GM12878 (cell line): ENCODE data around the gene ADAR. TPM values are rescaled to one million over a fixed set of nuclear protein-coding genes. Genes with fewer than 3 reads are reported as not detected.
A peak's percentile ranks its signal among the peaks of the same experiment; 100 is the strongest.

Experiments
- ATAC-seq: fragments of 200-7000 bp; cut with Tn5 transposase; 3 replicates; pipeline ENCODE4 v1.9.1; 2020; ENCODE audit warnings: mild to moderate bottlenecking, moderate library complexity
- BruUV-seq: library from RNA; stranded (reverse); fragments of 400-500 nt; replicated peaks from 2 replicates; lab custom pipeline; 2021; lab: Mats Ljungman, UMichigan
- CTCF ChIA-PET: fragments of 300-600 bp; sonication (Branson Sonifier 250); formaldehyde crosslinking; extraction: SDS; loops from one replicate; lab custom pipeline; 2021; ENCODE audit warnings: inconsistent platforms; lab: Yijun Ruan, JAX
- POLR2A ChIA-PET: fragments of 350-600 bp; formaldehyde crosslinking; extraction: SDS; loops from one replicate; lab custom pipeline; 2021; ENCODE audit warnings: inconsistent platforms; lab: Charles Lee
- RAD21 ChIA-PET: fragments of 300-600 bp; sonication (Branson Sonifier 250); formaldehyde crosslinking; loops from one replicate; lab custom pipeline; 2023; ENCODE audit warnings: antibody characterized with exemption; ENCODE audit not compliant: unreplicated experiment; lab: Charles Lee
- SMC1A ChIA-PET: fragments of 300-600 bp; sonication (Branson Sonifier 250); formaldehyde crosslinking; loops from one replicate; lab custom pipeline; 2023; ENCODE audit not compliant: unreplicated experiment, uncharacterized antibody; lab: Charles Lee
- DNase-seq: peaks from one replicate; pipeline ENCODE4 v3.0.0-alpha.2; 2011; ENCODE audit warnings: low read depth, low spot score
- FAIRE-seq: peaks from 3 replicates; lab custom pipeline; 2011; peaks lifted over from hg19 to GRCh38; lab: Jason Lieb, UNC
- H2AFZ ChIP-seq: 2 replicates; pipeline ENCODE4 v1.6.0; 2011; ENCODE audit warnings: low read depth, low read length, control low read depth; ENCODE audit not compliant: control insufficient read depth
- H3K27ac ChIP-seq: 2 replicates; pipeline ENCODE4 v1.5.1; 2011; ENCODE audit warnings: control low read depth; ENCODE audit not compliant: control insufficient read depth, insufficient read depth
- H3K27me3 ChIP-seq, 2 experiments: replicated peaks in 1 of 2; 2 replicates each; pipeline versions ENCODE4 v1.6.0 to v1.6.1; 2011; ENCODE audit warnings: low read length in 1 of 2; ENCODE audit not compliant: control insufficient read depth in 2 of 2, insufficient read depth in 2 of 2
- H3K36me3 ChIP-seq, 2 experiments: 2 replicates each; pipeline ENCODE4 v1.5.1; 2011; ENCODE audit warnings: low read length in 1 of 2; ENCODE audit not compliant: control insufficient read depth in 2 of 2, insufficient read depth in 2 of 2
- H3K4me1 ChIP-seq: 2 replicates; pipeline ENCODE4 v1.6.1; 2011; ENCODE audit warnings: mild to moderate bottlenecking, low read length, moderate library complexity, mixed read lengths; ENCODE audit not compliant: control insufficient read depth, insufficient read depth
- H3K4me2 ChIP-seq: 2 replicates; pipeline ENCODE4 v1.6.0; 2011; ENCODE audit warnings: control low read depth; ENCODE audit not compliant: control insufficient read depth, insufficient read depth
- H3K4me3 ChIP-seq: fragments of 200-600 bp; sonication (generic); 2 replicates; pipeline ENCODE4 v1.5.1; 2016
- H3K79me2 ChIP-seq: 2 replicates; pipeline ENCODE4 v1.6.0; 2011; ENCODE audit warnings: low read length; ENCODE audit not compliant: control insufficient read depth, insufficient read depth
- H3K9ac ChIP-seq: 2 replicates; pipeline ENCODE4 v1.8.0; 2011; ENCODE audit warnings: low read length, control low read depth, mixed read lengths; ENCODE audit not compliant: control insufficient read depth, insufficient read depth
- H3K9me3 ChIP-seq: replicated peaks from 3 replicates; pipeline ENCODE4 v1.5.1; 2011; ENCODE audit warnings: mild to moderate bottlenecking, low read length; ENCODE audit not compliant: control insufficient read depth, insufficient read depth
- H4K20me1 ChIP-seq: 2 replicates; pipeline ENCODE4 v1.6.0; 2011; ENCODE audit not compliant: control insufficient read depth, insufficient read depth
- ASH2L ChIP-seq: fragments of 300-600, 200-600 bp; sonication (generic); IDR thresholded peaks from 2 replicates; pipeline ENCODE4 v1.6.1; 2017; ENCODE audit warnings: low read depth, mild to moderate bottlenecking, borderline replicate concordance
- CBFB ChIP-seq: IDR thresholded peaks from 2 replicates; pipeline ENCODE4 v1.6.1; 2016; ENCODE audit warnings: antibody characterized with exemption, low read depth
- KLF5 ChIP-seq: fragments of 450-650 bp; IDR thresholded peaks from 2 replicates; pipeline ENCODE4 v1.6.1; 2014; ENCODE audit warnings: mild to moderate bottlenecking; ENCODE audit not compliant: partially characterized antibody
- NFYB ChIP-seq: IDR thresholded peaks from 2 replicates; pipeline ENCODE4 v1.6.1; 2011; ENCODE audit warnings: low read depth, mild to moderate bottlenecking, low read length, improper control_type of control experiment, moderate library complexity; ENCODE audit not compliant: insufficient read depth
- PAX8 ChIP-seq: fragments of 450-650 bp; IDR thresholded peaks from 2 replicates; pipeline ENCODE4 v1.6.1; 2017; ENCODE audit warnings: mild to moderate bottlenecking, moderate library complexity
- RAD21 ChIP-seq: IDR thresholded peaks from 2 replicates; pipeline ENCODE4 v1.6.1; 2011; ENCODE audit warnings: mild to moderate bottlenecking, low read depth, low read length, moderate library complexity; ENCODE audit not compliant: insufficient read depth
- SMAD5 ChIP-seq: IDR thresholded peaks from 2 replicates; pipeline ENCODE4 v1.6.1; 2016; ENCODE audit warnings: antibody characterized with exemption, low read depth
- TCF12 ChIP-seq: IDR thresholded peaks from 2 replicates; pipeline ENCODE4 v1.6.1; 2011; ENCODE audit warnings: low read depth, mild to moderate bottlenecking, low read length
- TCF3 ChIP-seq: IDR thresholded peaks from 2 replicates; pipeline ENCODE4 v1.6.1; 2012; ENCODE audit warnings: low read depth, mild to moderate bottlenecking, low read length, borderline replicate concordance; ENCODE audit not compliant: insufficient read depth
- TCF7 ChIP-seq: IDR thresholded peaks from 2 replicates; pipeline ENCODE4 v1.6.1; 2014; ENCODE audit warnings: antibody characterized with exemption, borderline replicate concordance
- ZBED1 ChIP-seq: IDR thresholded peaks from 2 replicates; pipeline ENCODE4 v1.6.1; 2016; ENCODE audit warnings: borderline replicate concordance
- ZNF622 ChIP-seq: fragments of 450-650 bp; IDR thresholded peaks from 2 replicates; pipeline ENCODE4 v1.6.1; 2017; ENCODE audit warnings: mild to moderate bottlenecking, inconsistent platforms
- WGBS: methylation state at CpG from one replicate; pipeline ENCODE4 v1.1.6; 2016; ENCODE audit warnings: low lambda C conversion rate; ENCODE audit not compliant: insufficient replicate concordance, insufficient coverage; ENCODE audit errors: missing lambda C conversion rate; 5-methylcytosine and 5-hydroxymethylcytosine counted together
- in situ Hi-C: fragments of 300-500 bp; cut with MboI; formaldehyde crosslinking; loops from 9 replicates; pipeline ENCODE4 v1.14.3; 2018; ENCODE audit warnings: mixed read lengths
- intact Hi-C: fragments of 100-400 bp; cut with micrococcal nuclease; formaldehyde crosslinking; loops from one replicate; pipeline ENCODE4 v1.14.2; 2022; ENCODE audit not compliant: unreplicated experiment
- polyA plus RNA-seq, 11 experiments: library from polyadenylated mRNA; depleted of rRNA in 4 of 11; unstranded in 6 of 11; stranded (reverse) in 5 of 11; fragments of >200 nt; fragmentation: Nextera tagmentation in 4 of 11; fragmentation: Illumina TruSeq in 1 of 11; extraction: Ambion mirVana in 4 of 11; extraction: Trizol in 1 of 11; gene quantifications; 1 replicate in 1 of 11; 2 replicates in 10 of 11; pipeline versions ENCODE4 v1.2.1 to v1.2.3, GENCODE V29; 2011 to 2016; ENCODE audit warnings: inconsistent platforms in 2 of 11, missing spikeins in 2 of 11, low read depth in 1 of 11
- total RNA-seq, 4 experiments: library from RNA; depleted of rRNA in 3 of 4; stranded (reverse); fragments of >200 nt in 3 of 4; fragmentation: Illumina TruSeq in 1 of 4; extraction: Trizol in 1 of 4; gene quantifications; 2 replicates each; pipeline versions ENCODE4 v1.2.1 to v1.2.3, GENCODE V29; 2013 to 2021
- TF ChIP-seq, protein P1 (sequence below): fragments of 450-650 bp; IDR thresholded peaks from 2 replicates; pipeline ENCODE4 v1.6.1; 2018; ENCODE audit warnings: borderline replicate concordance, mild to moderate bottlenecking; ENCODE audit not compliant: partially characterized antibody
- TF ChIP-seq, protein P2 (sequence below): fragments of 450-650 bp; IDR thresholded peaks from 2 replicates; pipeline ENCODE4 v1.6.1; 2016; ENCODE audit warnings: mild to moderate bottlenecking
- TF ChIP-seq, protein P3 (sequence below): fragments of 450-650 bp; IDR thresholded peaks from 2 replicates; pipeline ENCODE4 v1.6.1; 2014; ENCODE audit warnings: mild to moderate bottlenecking
- TF ChIP-seq, protein P4 (sequence below), 3 experiments: IDR thresholded peaks in 2 of 3; conservative IDR thresholded peaks in 1 of 3; 2 replicates each; pipeline ENCODE4 v1.5.1; 2011; ENCODE audit warnings: low read depth in 3 of 3, low read length in 3 of 3, mild to moderate bottlenecking in 3 of 3, control low read depth in 2 of 3, moderate library complexity in 2 of 3, inconsistent platforms in 1 of 3, mixed read lengths in 1 of 3; ENCODE audit not compliant: control insufficient read depth in 2 of 3, insufficient read depth in 1 of 3; ENCODE audit errors: extremely low read depth in 1 of 3

The ADAR gene
- total and polyA plus RNA-seq, 10 of the 15 experiments (the other 5 are each of a cell fraction or from before 2014, with no cell fraction given) = 55.5 to 413 (median 176) TPM

DNA sequence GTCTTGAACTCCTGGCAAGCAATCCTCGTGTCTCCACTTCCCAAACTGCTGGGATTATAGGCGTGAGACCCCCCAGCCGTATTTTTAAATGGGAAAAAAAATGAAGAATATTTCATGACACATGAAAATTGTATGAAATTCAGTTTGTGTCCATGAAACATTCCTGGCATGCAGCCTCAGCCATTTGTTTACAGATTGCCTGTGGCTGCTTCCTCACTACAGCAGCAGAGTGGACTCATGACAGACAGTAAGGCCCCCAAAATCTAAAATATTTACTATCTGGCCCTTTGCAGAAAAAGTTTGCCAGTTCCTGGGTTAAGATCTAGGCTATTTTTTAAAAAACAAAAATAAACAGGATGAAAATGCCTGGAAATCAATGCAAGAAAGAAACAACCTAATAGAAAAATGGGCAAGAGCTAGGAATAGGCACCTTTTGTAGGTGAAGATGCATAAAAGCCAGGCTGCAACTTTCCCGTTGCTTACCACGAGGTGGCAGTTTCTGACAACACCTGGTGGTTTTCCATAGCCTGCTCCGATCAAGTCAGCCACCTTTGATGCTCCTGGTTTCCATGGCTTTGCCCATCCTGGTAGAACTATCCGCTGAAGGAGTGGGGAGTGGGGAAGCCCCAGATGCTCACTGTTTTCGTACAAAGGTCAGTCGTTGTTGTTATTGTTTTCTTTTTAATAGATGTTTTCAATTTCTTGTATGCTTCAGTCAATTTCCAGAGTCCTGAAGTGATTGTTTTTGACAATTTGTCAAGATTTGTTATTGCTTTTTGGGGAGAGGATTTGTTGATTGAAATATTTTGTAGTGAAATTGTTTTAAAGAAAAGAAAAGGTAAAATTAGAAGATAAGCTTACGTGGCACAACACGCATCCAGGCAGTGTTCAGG, 73.8 kb downstream of the ADAR start:
- H3K79me2 ChIP-seq = no peaks in the 10 kb centered on the region
- WGBS = 35% methylated on average over 11 of the region's 11 CpGs
- ChIA-PET CTCF (interaction anchor here (0.6 to 4.6 kb wide), 13 partner anchors 12 to 498 kb away, joined by 3 to 26 read pairs (median 3); no protein-coding TSS in a partner anchor), POLR2A (interaction anchor here (1.0 kb wide), 1 partner anchor 40 kb away, joined by 3 read pairs; no protein-coding TSS in a partner anchor), RAD21 (interaction anchor here (1.0 to 1.2 kb wide), 3 partner anchors 34 to 55 kb away, joined by 3 read pairs; no protein-coding TSS in a partner anchor), SMC1A (interaction anchor here (1.7 to 3.1 kb wide), 3 partner anchors 12 to 67 kb away, joined by 4 to 16 read pairs (median 15); no protein-coding TSS in a partner anchor)
- no TSS peak for BruUV-seq
- no peaks in the 10 kb centered on the region for H4K20me1 ChIP-seq
- peaks cover 0 to 1% of the 10 kb centered on the region in 2 experiments; a peak in 2 of 4 replicates for H3K27me3 ChIP-seq
- no peak overlapping the region for H3K27ac ChIP-seq
- H3K4me3 ChIP-seq = no peak overlapping the region
- no peak overlapping the region for H2AFZ ChIP-seq
- in situ Hi-C loops = no loop called here
- DNase-seq (no peak), FAIRE-seq (no peak), ATAC-seq (0 out of 3 replicates have a peak, but pooled peaks have one; percentile 31)
- H3K9me3 ChIP-seq = no peaks in the 10 kb centered on the region; the same call in 2 of the 3 replicates
- intact Hi-C loops = no loop called here
- no peak overlapping the region for H3K4me2 ChIP-seq
- H3K9ac ChIP-seq = no peak overlapping the region
- no peaks in the 10 kb centered on the region for H3K4me1 ChIP-seq
- no peaks in the 10 kb centered on the region for H3K36me3 ChIP-seq
- TF ChIP-seq TCF7 (no peak), RAD21 (peak; percentile 28), ZBED1 (no peak), CBFB (no peak), ASH2L (no peak), KLF5 (no peak), TCF3 (no peak), PAX8 (no peak), SMAD5 (no peak), ZNF622 (no peak), TCF12 (no peak), NFYB (no peak)
- TF ChIP-seq, protein P1, sequence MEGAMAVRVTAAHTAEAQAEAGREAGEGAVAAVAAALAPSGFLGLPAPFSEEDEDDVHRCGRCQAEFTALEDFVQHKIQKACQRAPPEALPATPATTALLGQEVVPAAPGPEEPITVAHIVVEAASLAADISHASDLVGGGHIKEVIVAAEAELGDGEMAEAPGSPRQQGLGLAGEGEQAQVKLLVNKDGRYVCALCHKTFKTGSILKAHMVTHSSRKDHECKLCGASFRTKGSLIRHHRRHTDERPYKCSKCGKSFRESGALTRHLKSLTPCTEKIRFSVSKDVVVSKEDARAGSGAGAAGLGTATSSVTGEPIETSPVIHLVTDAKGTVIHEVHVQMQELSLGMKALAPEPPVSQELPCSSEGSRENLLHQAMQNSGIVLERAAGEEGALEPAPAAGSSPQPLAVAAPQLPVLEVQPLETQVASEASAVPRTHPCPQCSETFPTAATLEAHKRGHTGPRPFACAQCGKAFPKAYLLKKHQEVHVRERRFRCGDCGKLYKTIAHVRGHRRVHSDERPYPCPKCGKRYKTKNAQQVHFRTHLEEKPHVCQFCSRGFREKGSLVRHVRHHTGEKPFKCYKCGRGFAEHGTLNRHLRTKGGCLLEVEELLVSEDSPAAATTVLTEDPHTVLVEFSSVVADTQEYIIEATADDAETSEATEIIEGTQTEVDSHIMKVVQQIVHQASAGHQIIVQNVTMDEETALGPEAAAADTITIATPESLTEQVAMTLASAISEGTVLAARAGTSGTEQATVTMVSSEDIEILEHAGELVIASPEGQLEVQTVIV = no peak
- TF ChIP-seq, protein P2, sequence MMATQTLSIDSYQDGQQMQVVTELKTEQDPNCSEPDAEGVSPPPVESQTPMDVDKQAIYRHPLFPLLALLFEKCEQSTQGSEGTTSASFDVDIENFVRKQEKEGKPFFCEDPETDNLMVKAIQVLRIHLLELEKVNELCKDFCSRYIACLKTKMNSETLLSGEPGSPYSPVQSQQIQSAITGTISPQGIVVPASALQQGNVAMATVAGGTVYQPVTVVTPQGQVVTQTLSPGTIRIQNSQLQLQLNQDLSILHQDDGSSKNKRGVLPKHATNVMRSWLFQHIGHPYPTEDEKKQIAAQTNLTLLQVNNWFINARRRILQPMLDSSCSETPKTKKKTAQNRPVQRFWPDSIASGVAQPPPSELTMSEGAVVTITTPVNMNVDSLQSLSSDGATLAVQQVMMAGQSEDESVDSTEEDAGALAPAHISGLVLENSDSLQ = no peak
- TF ChIP-seq, protein P3, sequence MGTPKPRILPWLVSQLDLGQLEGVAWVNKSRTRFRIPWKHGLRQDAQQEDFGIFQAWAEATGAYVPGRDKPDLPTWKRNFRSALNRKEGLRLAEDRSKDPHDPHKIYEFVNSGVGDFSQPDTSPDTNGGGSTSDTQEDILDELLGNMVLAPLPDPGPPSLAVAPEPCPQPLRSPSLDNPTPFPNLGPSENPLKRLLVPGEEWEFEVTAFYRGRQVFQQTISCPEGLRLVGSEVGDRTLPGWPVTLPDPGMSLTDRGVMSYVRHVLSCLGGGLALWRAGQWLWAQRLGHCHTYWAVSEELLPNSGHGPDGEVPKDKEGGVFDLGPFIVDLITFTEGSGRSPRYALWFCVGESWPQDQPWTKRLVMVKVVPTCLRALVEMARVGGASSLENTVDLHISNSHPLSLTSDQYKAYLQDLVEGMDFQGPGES = no peak
- TF ChIP-seq, protein P4, sequence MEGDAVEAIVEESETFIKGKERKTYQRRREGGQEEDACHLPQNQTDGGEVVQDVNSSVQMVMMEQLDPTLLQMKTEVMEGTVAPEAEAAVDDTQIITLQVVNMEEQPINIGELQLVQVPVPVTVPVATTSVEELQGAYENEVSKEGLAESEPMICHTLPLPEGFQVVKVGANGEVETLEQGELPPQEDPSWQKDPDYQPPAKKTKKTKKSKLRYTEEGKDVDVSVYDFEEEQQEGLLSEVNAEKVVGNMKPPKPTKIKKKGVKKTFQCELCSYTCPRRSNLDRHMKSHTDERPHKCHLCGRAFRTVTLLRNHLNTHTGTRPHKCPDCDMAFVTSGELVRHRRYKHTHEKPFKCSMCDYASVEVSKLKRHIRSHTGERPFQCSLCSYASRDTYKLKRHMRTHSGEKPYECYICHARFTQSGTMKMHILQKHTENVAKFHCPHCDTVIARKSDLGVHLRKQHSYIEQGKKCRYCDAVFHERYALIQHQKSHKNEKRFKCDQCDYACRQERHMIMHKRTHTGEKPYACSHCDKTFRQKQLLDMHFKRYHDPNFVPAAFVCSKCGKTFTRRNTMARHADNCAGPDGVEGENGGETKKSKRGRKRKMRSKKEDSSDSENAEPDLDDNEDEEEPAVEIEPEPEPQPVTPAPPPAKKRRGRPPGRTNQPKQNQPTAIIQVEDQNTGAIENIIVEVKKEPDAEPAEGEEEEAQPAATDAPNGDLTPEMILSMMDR (IDR thresholded peaks at IDR 0.05 in 2 of 3, conservative IDR thresholded peaks at IDR 0.05 in 1 of 3; ENCODE audit: control insufficient read depth in 2 of 3, extremely low read depth in 1 of 3, insufficient read depth in 1 of 3, low read depth in 3 of 3, low read length in 3 of 3) = peak; percentile 45 to 62 (median 45); a peak in 5 of 6 replicates
